ENCODE measurements around the gene PABPN1L. TPM values are rescaled to one million over a fixed set of nuclear protein-coding genes. Genes with fewer than 3 reads are reported as not detected.

PABPN1L gene
- total and polyA plus RNA-seq, 10 donors = 0.26 to 1.3 (median 0.70) TPM; not detected in 4

- intact Hi-C loops (cut with DNase I; ENCODE audit: low total_unique reads) = loop anchor here (5.0 kb wide), 1 partner anchor 42 kb away; the partner anchor contains the start of gene APRT
- H3K4me1 ChIP-seq = peaks cover 27 to 65% (median 55%) of the 10 kb centered on the region in 6 donors
- H3K4me3 ChIP-seq = peak overlapping the region in 1 of 8 donors; percentile 93
- 37 to 52% (median 45%) methylated on average over 16 to 20 of the region's 20 CpGs for WGBS, 5 donors
- DNase-seq = peak; percentile 87
- peaks cover 0 to 49% (median 18%) of the 10 kb centered on the region in 6 donors for H3K36me3 ChIP-seq
- TF ChIP-seq POLR2AphosphoS5 (IDR thresholded peaks at IDR 0.05) (peak; percentile 32 to 53 (median 33)), CTCF (IDR thresholded peaks at IDR 0.05 in 8 of 11, conservative IDR thresholded peaks at IDR 0.05 in 3 of 11) (no peak), POLR2A (IDR thresholded peaks at IDR 0.05) (no peak)
- H3K27ac ChIP-seq = peak overlapping the region in 7 of 8 donors; percentile 33 to 94 (median 88)
- H3K9me3 ChIP-seq = no peaks in the 10 kb centered on the region
- no peaks in the 10 kb centered on the region for H3K27me3 ChIP-seq (replicated peaks in 1 of 7)
These were observed 12.0 kb downstream of the PABPN1L start for GRCh38 chr16:88854306-88855111.

- DNase-seq = peak; percentile 85
These were observed 13.0 kb downstream of the PABPN1L start for GRCh38 chr16:88853325-88853941.

GRCh38 chr16:88851616-88852015 is 14.8 kb downstream of the PABPN1L start:
- TF ChIP-seq POLR2AphosphoS5 (IDR thresholded peaks at IDR 0.05) = no peak
- TF ChIP-seq POLR2A (IDR thresholded peaks at IDR 0.05) = no peak
- TF ChIP-seq CTCF (IDR thresholded peaks at IDR 0.05 in 8 of 11, conservative IDR thresholded peaks at IDR 0.05 in 3 of 11) = no peak
- intact Hi-C loops (cut with DNase I; ENCODE audit: low total_unique reads) = no loop called here
- WGBS, 5 donors = 90 to 95% (median 92%) methylated on average over 12 to 19 of the region's 19 CpGs
- Histone ChIP-seq H3K9me3 (no peaks in the 10 kb centered on the region), H3K36me3 (peaks cover 0 to 65% (median 17%) of the 10 kb centered on the region in 6 donors), H3K4me3 (no peak overlapping the region), H3K27me3 (replicated peaks in 1 of 7) (no peaks in the 10 kb centered on the region), H3K27ac (no peak overlapping the region), H3K4me1 (peaks cover 18 to 42% (median 35%) of the 10 kb centered on the region in 6 donors)
- DNase-seq = no peak

More at GRCh38 chr16:88853325-88853941, 13.0 kb downstream of the PABPN1L start:
- peak overlapping the region in 6 of 8 donors; percentile 25 to 94 (median 82) for H3K27ac ChIP-seq
- intact Hi-C loops (cut with DNase I; ENCODE audit: low total_unique reads) = no loop called here
- H3K4me3 ChIP-seq = peak overlapping the region in 1 of 8 donors; percentile 93
- peaks cover 0 to 49% (median 13%) of the 10 kb centered on the region in 6 donors for H3K36me3 ChIP-seq
- peaks cover 25 to 54% (median 46%) of the 10 kb centered on the region in 6 donors for H3K4me1 ChIP-seq
- no peaks in the 10 kb centered on the region for H3K9me3 ChIP-seq
- WGBS, 5 donors = 49 to 75% (median 67%) methylated on average over 11 to 17 of the region's 17 CpGs
- no peaks in the 10 kb centered on the region for H3K27me3 ChIP-seq (replicated peaks in 1 of 7)
- TF ChIP-seq CTCF (IDR thresholded peaks at IDR 0.05 in 8 of 11, conservative IDR thresholded peaks at IDR 0.05 in 3 of 11) (no peak), POLR2AphosphoS5 (IDR thresholded peaks at IDR 0.05) (peak; percentile 42 to 59 (median 56)), POLR2A (IDR thresholded peaks at IDR 0.05) (no peak)
